ENCODE data around the gene MLH3.

Gene MLH3

DNA sequence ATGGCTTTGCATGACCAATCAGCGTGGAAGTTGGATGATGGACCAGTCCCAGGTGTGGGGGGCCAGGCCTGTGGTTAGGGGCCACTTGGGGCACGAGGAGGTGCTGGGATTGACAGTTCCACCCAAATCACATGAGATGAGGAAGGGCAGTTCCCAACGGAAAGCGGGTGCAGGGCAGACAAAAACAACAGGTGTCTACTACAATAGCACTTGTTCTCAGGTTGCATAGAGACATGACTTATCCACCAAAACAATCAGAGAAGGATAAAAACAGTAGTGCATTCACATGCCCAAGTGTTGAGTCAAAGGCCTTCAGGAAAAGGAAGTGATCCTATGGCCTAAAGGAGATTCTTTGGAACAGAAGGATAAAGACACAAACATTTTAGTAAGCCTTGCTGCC is 63.1 kb downstream of the MLH3 start:
- TF ChIP-seq, protein P1, sequence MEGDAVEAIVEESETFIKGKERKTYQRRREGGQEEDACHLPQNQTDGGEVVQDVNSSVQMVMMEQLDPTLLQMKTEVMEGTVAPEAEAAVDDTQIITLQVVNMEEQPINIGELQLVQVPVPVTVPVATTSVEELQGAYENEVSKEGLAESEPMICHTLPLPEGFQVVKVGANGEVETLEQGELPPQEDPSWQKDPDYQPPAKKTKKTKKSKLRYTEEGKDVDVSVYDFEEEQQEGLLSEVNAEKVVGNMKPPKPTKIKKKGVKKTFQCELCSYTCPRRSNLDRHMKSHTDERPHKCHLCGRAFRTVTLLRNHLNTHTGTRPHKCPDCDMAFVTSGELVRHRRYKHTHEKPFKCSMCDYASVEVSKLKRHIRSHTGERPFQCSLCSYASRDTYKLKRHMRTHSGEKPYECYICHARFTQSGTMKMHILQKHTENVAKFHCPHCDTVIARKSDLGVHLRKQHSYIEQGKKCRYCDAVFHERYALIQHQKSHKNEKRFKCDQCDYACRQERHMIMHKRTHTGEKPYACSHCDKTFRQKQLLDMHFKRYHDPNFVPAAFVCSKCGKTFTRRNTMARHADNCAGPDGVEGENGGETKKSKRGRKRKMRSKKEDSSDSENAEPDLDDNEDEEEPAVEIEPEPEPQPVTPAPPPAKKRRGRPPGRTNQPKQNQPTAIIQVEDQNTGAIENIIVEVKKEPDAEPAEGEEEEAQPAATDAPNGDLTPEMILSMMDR (IDR thresholded peaks at IDR 0.05; ENCODE audit: borderline replicate concordance, control extremely low read depth, extremely low read depth, insufficient read depth, missing control alignments), result no peak
- in situ Hi-C loops (cut with MboI; ENCODE audit: low sequenced_read_pairs, unreplicated experiment), result no loop called here

DNA sequence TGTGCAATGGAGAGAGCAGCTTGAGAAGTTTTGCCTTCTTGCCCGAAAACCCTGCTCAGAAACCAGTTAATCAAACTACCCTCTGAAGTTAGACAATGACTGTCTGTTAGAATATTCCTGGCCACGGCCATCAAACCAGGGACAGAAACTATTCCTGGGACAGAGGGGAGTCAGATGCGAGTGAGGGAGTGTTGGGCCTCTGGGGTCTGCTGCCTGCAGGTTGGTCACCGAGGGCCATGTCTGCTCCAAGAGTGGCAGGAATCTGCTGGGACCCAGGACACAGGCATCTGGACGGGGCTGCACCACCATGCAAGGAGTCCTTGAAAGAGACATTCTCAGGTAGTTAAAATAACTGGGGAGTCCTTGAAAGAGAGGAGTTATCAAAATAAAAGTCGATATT is 65.5 kb downstream of the MLH3 start:
- in situ Hi-C loops (cut with MboI; ENCODE audit: low sequenced_read_pairs, unreplicated experiment), result no loop called here
- no peak for DNase-seq (ENCODE audit: low spot score)
- TF ChIP-seq, protein P1 (IDR thresholded peaks at IDR 0.05; ENCODE audit: borderline replicate concordance, control extremely low read depth, extremely low read depth, insufficient read depth, missing control alignments), result no peak

More for the DNA sequence above, 63.1 kb downstream of the MLH3 start:
- no peak for DNase-seq (ENCODE audit: low spot score)

DNA sequence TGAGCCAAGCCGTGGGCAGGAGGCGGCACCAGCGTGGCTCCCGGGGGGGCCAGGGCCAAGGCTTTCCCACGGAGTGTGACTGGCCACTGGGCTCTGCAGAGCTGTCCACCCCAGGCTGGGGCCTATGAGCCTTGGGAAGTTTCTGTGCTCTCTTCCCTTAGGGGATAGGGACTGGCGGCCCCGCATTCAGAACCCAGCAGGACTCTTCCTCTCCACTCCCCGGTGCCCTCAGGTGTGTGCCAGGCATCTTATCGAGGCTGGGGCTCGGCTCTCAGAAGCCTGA is 66.3 kb downstream of the MLH3 start:
- DNase-seq (ENCODE audit: low spot score), result no peak
- in situ Hi-C loops (cut with MboI; ENCODE audit: low sequenced_read_pairs, unreplicated experiment), result no loop called here
- TF ChIP-seq, protein P1 (IDR thresholded peaks at IDR 0.05; ENCODE audit: borderline replicate concordance, control extremely low read depth, extremely low read depth, insufficient read depth, missing control alignments), result no peak

DNA sequence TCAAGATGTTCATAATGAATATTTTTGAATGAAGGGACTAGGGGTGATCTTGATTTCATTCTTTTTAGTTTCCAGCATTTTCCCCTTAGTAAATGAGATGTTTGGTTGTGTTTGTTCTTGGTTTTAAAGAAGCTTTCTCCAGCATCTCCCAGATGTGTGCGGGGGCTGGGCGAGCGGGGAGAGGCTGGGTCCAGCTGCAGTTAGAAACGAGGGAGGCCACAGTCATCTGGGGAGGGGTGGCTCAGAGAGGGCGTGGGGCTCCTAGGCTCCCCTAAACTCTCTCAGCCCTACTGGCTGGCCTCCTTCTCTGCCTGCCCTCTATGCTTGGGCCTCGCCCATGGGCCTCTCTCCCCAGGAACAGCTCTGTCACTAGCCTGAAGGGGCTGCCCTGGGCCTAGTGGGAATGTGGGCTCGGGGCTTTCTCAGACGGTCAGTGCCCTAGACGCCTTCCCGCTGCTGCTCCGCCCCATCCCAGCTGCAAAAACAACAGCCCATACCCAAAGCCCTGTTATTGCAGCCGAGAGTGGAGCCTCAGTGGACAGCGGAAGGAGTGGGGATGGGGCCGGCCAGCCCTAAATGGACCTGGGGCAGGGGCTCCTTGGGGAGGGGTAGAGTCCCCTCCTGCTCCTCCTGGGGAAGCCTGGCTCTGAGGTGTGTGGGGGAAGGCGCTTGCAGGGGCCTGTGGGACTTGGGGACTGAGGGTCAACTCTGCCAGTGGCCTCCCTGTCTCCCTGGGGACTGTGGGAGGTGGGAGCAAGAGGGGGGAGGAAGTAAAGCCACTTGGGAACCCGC is 66.8 kb downstream of the MLH3 start:
- in situ Hi-C loops (cut with MboI; ENCODE audit: low sequenced_read_pairs, unreplicated experiment), result no loop called here
- TF ChIP-seq, protein P1 (IDR thresholded peaks at IDR 0.05; ENCODE audit: borderline replicate concordance, control extremely low read depth, extremely low read depth, insufficient read depth, missing control alignments), result no peak
- no peak for DNase-seq (ENCODE audit: low spot score)

DNA sequence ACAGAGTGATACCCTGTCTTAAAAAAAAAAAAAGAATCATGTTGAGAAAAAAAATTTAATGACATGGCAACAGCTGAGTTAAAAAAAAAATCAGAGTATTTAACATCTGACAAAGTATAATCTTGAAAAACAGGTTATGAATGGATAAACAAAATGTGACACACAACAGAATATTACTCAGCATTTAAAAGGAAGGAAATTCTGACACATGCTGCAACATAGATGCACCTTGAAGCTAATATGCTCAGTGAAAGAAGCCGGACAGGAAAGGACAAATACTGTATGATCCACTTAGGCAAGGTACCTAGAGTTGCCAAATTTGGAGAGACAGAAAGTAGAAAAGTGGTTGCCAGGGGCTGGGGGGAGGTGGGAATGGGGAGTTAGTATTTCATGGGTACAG is 67.9 kb downstream of the MLH3 start:
- TF ChIP-seq, protein P1 (IDR thresholded peaks at IDR 0.05; ENCODE audit: borderline replicate concordance, control extremely low read depth, extremely low read depth, insufficient read depth, missing control alignments), result no peak

DNA sequence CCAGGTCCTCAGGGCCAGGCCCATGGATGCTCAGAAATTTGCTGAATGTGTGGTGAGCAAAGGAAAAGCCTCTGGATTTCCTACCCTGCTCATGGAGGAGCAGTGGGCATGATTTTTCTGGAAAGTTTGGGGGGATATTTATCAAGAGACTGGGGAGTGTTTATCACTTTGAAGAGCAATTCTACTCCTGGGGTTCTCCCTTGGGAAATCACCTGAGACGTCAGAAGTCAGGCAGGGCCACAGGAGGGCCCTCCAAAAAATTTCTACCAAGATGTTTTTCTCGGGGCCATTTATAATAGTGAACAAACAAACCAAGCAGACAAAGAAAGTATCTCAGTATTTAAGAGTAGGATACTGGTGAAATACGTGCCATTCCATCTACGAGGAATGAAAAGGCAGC is 68.6 kb downstream of the MLH3 start:
- in situ Hi-C loops (cut with MboI; ENCODE audit: low sequenced_read_pairs, unreplicated experiment), result no loop called here
- TF ChIP-seq, protein P1 (IDR thresholded peaks at IDR 0.05; ENCODE audit: borderline replicate concordance, control extremely low read depth, extremely low read depth, insufficient read depth, missing control alignments), result no peak
- DNase-seq (ENCODE audit: low spot score), result peak; percentile 55

More for the DNA sequence above, 67.9 kb downstream of the MLH3 start:
- no peak for DNase-seq (ENCODE audit: low spot score)
- in situ Hi-C loops (cut with MboI; ENCODE audit: low sequenced_read_pairs, unreplicated experiment), result no loop called here
